H1 (cell line): ENCODE measurements around the gene TGM3. TPM values are rescaled to one million over a fixed set of nuclear protein-coding genes. Genes with fewer than 3 reads are reported as not detected.
A peak's percentile ranks its signal among the peaks of the same experiment; 100 is the strongest.

Source experiments
- CTCF ChIA-PET: fragments of 300-600 bp; sonication (Branson Sonifier 250); formaldehyde crosslinking; loops from one replicate; lab custom pipeline; 2021; ENCODE audit not compliant: partially characterized antibody; lab: Charles Lee
- POLR2A ChIA-PET: fragments of 300-600 bp; sonication (Branson Sonifier 250); formaldehyde crosslinking; loops from one replicate; lab custom pipeline; 2021; ENCODE audit warnings: inconsistent platforms; ENCODE audit not compliant: partially characterized antibody; lab: Charles Lee
- DNase-seq, 2 experiments: peaks; one replicate each; pipeline versions ENCODE4 v3.0.0 to v3.0.0-alpha.2; 2010 to 2022; ENCODE audit warnings: low spot score in 2 of 2, low read depth in 1 of 2, mixed read lengths in 1 of 2
- FAIRE-seq: peaks from 2 replicates; lab custom pipeline; 2011; peaks lifted over from hg19 to GRCh38; lab: Jason Lieb, UNC
- H2AFZ ChIP-seq: 2 replicates; pipeline ENCODE4 v1.8.1; 2012; ENCODE audit warnings: low read length, inconsistent platforms
- H2AK5ac ChIP-seq: 2 replicates; pipeline ENCODE4 v1.6.1; 2013; ENCODE audit warnings: low read depth, low read length
- H2BK120ac ChIP-seq: replicated peaks from 2 replicates; pipeline ENCODE3; 2013; ENCODE audit warnings: low read depth, low read length, inconsistent platforms
- H2BK12ac ChIP-seq: 2 replicates; pipeline ENCODE4 v1.6.1; 2013; ENCODE audit warnings: low read depth, low read length
- H2BK15ac ChIP-seq: 2 replicates; pipeline ENCODE4 v1.6.1; 2013; ENCODE audit warnings: low read length
- H2BK20ac ChIP-seq: 2 replicates; pipeline ENCODE4 v1.6.1; 2013; ENCODE audit warnings: low read length
- H2BK5ac ChIP-seq: 2 replicates; pipeline ENCODE4 v1.6.1; 2013; ENCODE audit warnings: low read depth, low read length
- H3K14ac ChIP-seq: 2 replicates; pipeline ENCODE4 v1.6.1; 2013; ENCODE audit warnings: inconsistent platforms; ENCODE audit not compliant: insufficient read length
- H3K18ac ChIP-seq: 2 replicates; pipeline ENCODE4 v1.6.1; 2013; ENCODE audit warnings: low read length; ENCODE audit errors: extremely low read depth
- H3K23ac ChIP-seq: 2 replicates; pipeline ENCODE4 v1.6.1; 2013; ENCODE audit warnings: inconsistent platforms; ENCODE audit not compliant: insufficient read length
- H3K23me2 ChIP-seq: 2 replicates; pipeline ENCODE4 v1.6.1; 2013; ENCODE audit warnings: low read depth, low read length
- H3K27ac ChIP-seq: 2 replicates; pipeline ENCODE4 v1.6.1; 2011; ENCODE audit warnings: low read depth, low read length, inconsistent platforms
- H3K27me3 ChIP-seq, 4 experiments: replicated peaks in 1 of 4; 1 replicate in 1 of 4; 2 replicates in 3 of 4; pipeline versions ENCODE4 v1.6.1 to v1.8.1; 2011 to 2013; ENCODE audit warnings: low read length in 3 of 4, mild to moderate bottlenecking in 3 of 4, inconsistent platforms in 2 of 4, mixed read lengths in 2 of 4, moderate library complexity in 1 of 4; ENCODE audit not compliant: control insufficient read depth in 3 of 4, insufficient read depth in 3 of 4; ENCODE audit errors: extremely low read depth in 1 of 4
- H3K36me3 ChIP-seq, 4 experiments: 2 replicates each; pipeline versions ENCODE4 v1.6.1 to v1.8.1; 2011 to 2013; ENCODE audit warnings: mild to moderate bottlenecking in 4 of 4, low read length in 3 of 4, moderate library complexity in 2 of 4, control low read depth in 1 of 4, inconsistent platforms in 1 of 4; ENCODE audit not compliant: insufficient read depth in 4 of 4, control insufficient read depth in 2 of 4
- H3K4ac ChIP-seq: replicated peaks from 2 replicates; pipeline ENCODE3; 2013; ENCODE audit warnings: low read length, low read depth, mixed read lengths, inconsistent platforms; ENCODE audit not compliant: insufficient read length
- H3K4me1 ChIP-seq, 4 experiments: replicated peaks in 1 of 4; 1 replicate in 1 of 4; 2 replicates in 3 of 4; pipeline versions ENCODE4 v1.6.1 to v1.8.1; 2011 to 2013; ENCODE audit warnings: low read length in 3 of 4, inconsistent platforms in 2 of 4, mixed read lengths in 1 of 4; ENCODE audit not compliant: insufficient read depth in 4 of 4, control insufficient read depth in 3 of 4
- H3K4me2 ChIP-seq, 2 experiments: 2 replicates each; pipeline versions ENCODE4 v1.6.1 to v1.8.1; 2011 to 2013; ENCODE audit warnings: low read depth in 2 of 2, low read length in 2 of 2, control low read depth in 1 of 2, inconsistent platforms in 1 of 2, mild to moderate bottlenecking in 1 of 2; ENCODE audit not compliant: insufficient read depth in 1 of 2
- H3K4me3 ChIP-seq, 4 experiments: fragments of 200-600, 300-600 bp in 1 of 4; sonication (generic), shearing (Covaris generic), sonication (Bioruptor Twin) in 1 of 4; 2 replicates each; pipeline versions ENCODE4 v1.5.1 to v1.8.1; 2011 to 2016; ENCODE audit warnings: low read length in 4 of 4, low read depth in 3 of 4, control low read depth in 2 of 4, inconsistent platforms in 2 of 4, mild to moderate bottlenecking in 2 of 4, mixed read lengths in 1 of 4, moderate library complexity in 1 of 4; ENCODE audit not compliant: insufficient read depth in 2 of 4; ENCODE audit errors: extremely low read depth in 1 of 4
- H3K56ac ChIP-seq: replicated peaks from 2 replicates; pipeline ENCODE3; 2013; ENCODE audit warnings: low read depth, mild to moderate bottlenecking, mixed read lengths, low read length, inconsistent platforms; ENCODE audit not compliant: insufficient read length
- H3K79me1 ChIP-seq: 2 replicates; pipeline ENCODE4 v1.6.1; 2013; ENCODE audit warnings: low read depth, low read length, control low read depth
- H3K79me2 ChIP-seq, 2 experiments: 2 replicates each; pipeline versions ENCODE4 v1.6.1 to v1.8.1; 2012 to 2013; ENCODE audit warnings: low read length in 2 of 2, mild to moderate bottlenecking in 2 of 2, inconsistent platforms in 1 of 2; ENCODE audit not compliant: insufficient read depth in 2 of 2, control insufficient read depth in 1 of 2
- H3K9ac ChIP-seq, 4 experiments: replicated peaks in 1 of 4; 1 replicate in 1 of 4; 2 replicates in 3 of 4; pipeline versions ENCODE4 v1.6.1 to v1.8.1; 2011 to 2013; ENCODE audit warnings: low read depth in 3 of 4, low read length in 3 of 4, control low read depth in 2 of 4, mild to moderate bottlenecking in 2 of 4, moderate library complexity in 2 of 4, inconsistent platforms in 1 of 4; ENCODE audit errors: extremely low read depth in 1 of 4
- H3K9me3 ChIP-seq, 2 experiments: 2 replicates each; pipeline versions ENCODE4 v1.6.1 to v1.8.1; 2012 to 2013; ENCODE audit warnings: mild to moderate bottlenecking in 2 of 2, moderate library complexity in 2 of 2, control low read depth in 1 of 2, inconsistent platforms in 1 of 2, low read depth in 1 of 2, low read length in 1 of 2, mixed read lengths in 1 of 2; ENCODE audit not compliant: insufficient read depth in 2 of 2
- H4K20me1 ChIP-seq, 2 experiments: replicated peaks in 1 of 2; 2 replicates each; pipeline versions ENCODE3 to v1.8.1; 2011 to 2013; ENCODE audit warnings: inconsistent platforms in 2 of 2, low read length in 2 of 2, mild to moderate bottlenecking in 1 of 2; ENCODE audit not compliant: insufficient read depth in 2 of 2, control insufficient read depth in 1 of 2
- H4K5ac ChIP-seq: 2 replicates; pipeline ENCODE4 v1.6.1; 2013; ENCODE audit warnings: low read length, low read depth, mixed read lengths, inconsistent platforms; ENCODE audit not compliant: insufficient read length
- H4K8ac ChIP-seq: 2 replicates; pipeline ENCODE4 v1.8.0; 2013; ENCODE audit warnings: mild to moderate bottlenecking, moderate library complexity, low read length, inconsistent platforms; ENCODE audit not compliant: insufficient read depth; ENCODE audit errors: extremely low read depth
- H4K91ac ChIP-seq: replicated peaks from 2 replicates; pipeline ENCODE3; 2013; ENCODE audit warnings: low read length, mixed read lengths, inconsistent platforms; ENCODE audit not compliant: insufficient read length
- CTBP2 ChIP-seq: IDR thresholded peaks from 2 replicates; pipeline ENCODE4 v1.7.0; 2011; ENCODE audit warnings: borderline replicate concordance, mild to moderate bottlenecking, moderate library complexity, mixed read lengths, low read length; ENCODE audit not compliant: insufficient read depth, insufficient read length
- SIX5 ChIP-seq: IDR thresholded peaks from 2 replicates; pipeline ENCODE4 v1.6.1; 2011; ENCODE audit warnings: mild to moderate bottlenecking, low read depth, low read length
- WGBS, 2 experiments: shearing (Covaris generic) in 1 of 2; methylation state at CpG; one replicate each; pipeline versions ENCODE4 v1.1.6 to v1.1.7; 2013 to 2015; ENCODE audit warnings: low lambda C conversion rate in 2 of 2, mixed read lengths in 2 of 2, inconsistent platforms in 1 of 2, low coverage in 1 of 2, missing lambda C conversion rate in 1 of 2; ENCODE audit not compliant: insufficient replicate concordance in 2 of 2, insufficient coverage in 1 of 2, insufficient read length in 1 of 2; ENCODE audit errors: extremely low coverage in 1 of 2, missing lambda C conversion rate in 1 of 2; 5-methylcytosine and 5-hydroxymethylcytosine counted together
- polyA plus RNA-seq, 7 experiments: library from polyadenylated mRNA; depleted of rRNA in 3 of 7; stranded (reverse) in 5 of 7; unstranded in 2 of 7; fragments of >200 nt in 5 of 7; fragments of 200-250 nt in 2 of 7; gene quantifications; 1 replicate in 5 of 7; 2 replicates in 1 of 7; 4 replicates in 1 of 7; pipeline versions ENCODE4 v1.2.1 to v1.2.3, GENCODE V29; 2011 to 2013; ENCODE audit warnings: missing spikeins in 2 of 7, mixed read lengths in 2 of 7
- total RNA-seq: library from RNA; stranded (reverse); fragmentation: NEBNext Ultra II Directional; extraction: Animal tissue kit (Norgen Biotek cat#: 25700); gene quantifications from 2 replicates; pipeline ENCODE4 v1.2.1, GENCODE V29; 2021

The TGM3 gene
- total and polyA plus RNA-seq, 2 of the 8 experiments (the other 6 are each of a cell fraction or from before 2014, with no cell fraction given), result 0.12 TPM; not detected in 1

- CTCF ChIA-PET, result interaction anchor here (1.4 kb wide), 1 partner anchor 11 kb away, joined by 4 read pairs; no protein-coding TSS in a partner anchor
- H2AFZ ChIP-seq, result peak overlapping the region; percentile 12; the same call in 1 of the 2 replicates
- no peak for TF ChIP-seq SIX5
- no peak for TF ChIP-seq CTBP2
Measured at GRCh38 chr20:2289475-2289874, 6.3 kb upstream of the TGM3 start.

More at GRCh38 chr20:2289475-2289874, 6.3 kb upstream of the TGM3 start:
- H4K8ac ChIP-seq, result no peak overlapping the region
- H4K20me1 ChIP-seq, result no peaks in the 10 kb centered on the region
- no peak for DNase-seq
- H3K79me2 ChIP-seq, result no peaks in the 10 kb centered on the region
- H3K36me3 ChIP-seq, result no peaks in the 10 kb centered on the region
- no peak overlapping the region for H3K9ac ChIP-seq
- POLR2A ChIA-PET, result no interaction called here
- no peak overlapping the region for H3K4ac ChIP-seq
- H2BK20ac ChIP-seq, result no peak overlapping the region
- no peak overlapping the region for H2BK5ac ChIP-seq
- H3K18ac ChIP-seq, result no peak overlapping the region
- H3K23me2 ChIP-seq, result no peaks in the 10 kb centered on the region
- H2BK120ac ChIP-seq, result no peak overlapping the region
- no peak overlapping the region for H3K23ac ChIP-seq
- no peak overlapping the region for H2AK5ac ChIP-seq
- H3K27ac ChIP-seq, result no peak overlapping the region
- H3K4me3 ChIP-seq, result no peak overlapping the region
- no peaks in the 10 kb centered on the region for H3K9me3 ChIP-seq
- H4K5ac ChIP-seq, result no peak overlapping the region
- no peak overlapping the region for H2BK12ac ChIP-seq
- 78% methylated on average over 11 of the region's 11 CpGs; no CpG with 5 or more reads in 1 of the 2 experiments for WGBS, 2 experiments
- H3K4me1 ChIP-seq, result peaks cover 0 to 6% (median 0%) of the 10 kb centered on the region in 4 experiments; a peak in 1 of 7 replicates
- H3K27me3 ChIP-seq, result no peaks in the 10 kb centered on the region
- H3K14ac ChIP-seq, result no peak overlapping the region
- H2BK15ac ChIP-seq, result 0 out of 2 replicates have a peak overlapping the region, but pooled peaks have one; percentile 40
- no peaks in the 10 kb centered on the region for H3K79me1 ChIP-seq
- no peak overlapping the region for H3K4me2 ChIP-seq
- FAIRE-seq, result no peak
- H4K91ac ChIP-seq, result no peak overlapping the region
- H3K56ac ChIP-seq, result no peak overlapping the region
